Kidney epithelial cell (primary cell): ENCODE results near the gene SCO2. TPM values are rescaled to one million over a fixed set of nuclear protein-coding genes. Genes with fewer than 3 reads are reported as not detected.
"Not testable (repeated sequence)": the region's sequence is repeated elsewhere in the genome, so short reads cannot be mapped to it uniquely, and the experiment has no call there.

ENCODE experiments used
- DNase-seq: peaks from one replicate; pipeline ENCODE4 v3.0.0-alpha.2; 2010; ENCODE audit warnings: low read depth
- H3K27me3 ChIP-seq: 2 replicates; pipeline ENCODE4 v1.6.0; 2011; ENCODE audit warnings: low read length; ENCODE audit not compliant: control insufficient read depth, insufficient read depth
- H3K36me3 ChIP-seq: 2 replicates; pipeline ENCODE4 v1.5.1; 2011; ENCODE audit warnings: low read length; ENCODE audit not compliant: control insufficient read depth, insufficient read depth
- H3K4me3 ChIP-seq: 2 replicates; pipeline ENCODE4 v1.5.1; 2011; ENCODE audit warnings: low read depth, mild to moderate bottlenecking, control low read depth, low read length
- CTCF ChIP-seq: IDR thresholded peaks from 2 replicates; pipeline ENCODE4 v1.5.1; 2011; ENCODE audit warnings: mild to moderate bottlenecking, moderate library complexity, low read length, control low read depth, inconsistent platforms; ENCODE audit not compliant: insufficient read depth, poor library complexity, severe bottlenecking
- total RNA-seq: library from RNA; depleted of rRNA; stranded (reverse); fragments of >200 nt; gene quantifications from 2 replicates; pipeline ENCODE4 v1.2.3, GENCODE V29; 2015

Gene SCO2
- total RNA-seq, 1 donor from 2014 or later, result 5.7 TPM

DNA sequence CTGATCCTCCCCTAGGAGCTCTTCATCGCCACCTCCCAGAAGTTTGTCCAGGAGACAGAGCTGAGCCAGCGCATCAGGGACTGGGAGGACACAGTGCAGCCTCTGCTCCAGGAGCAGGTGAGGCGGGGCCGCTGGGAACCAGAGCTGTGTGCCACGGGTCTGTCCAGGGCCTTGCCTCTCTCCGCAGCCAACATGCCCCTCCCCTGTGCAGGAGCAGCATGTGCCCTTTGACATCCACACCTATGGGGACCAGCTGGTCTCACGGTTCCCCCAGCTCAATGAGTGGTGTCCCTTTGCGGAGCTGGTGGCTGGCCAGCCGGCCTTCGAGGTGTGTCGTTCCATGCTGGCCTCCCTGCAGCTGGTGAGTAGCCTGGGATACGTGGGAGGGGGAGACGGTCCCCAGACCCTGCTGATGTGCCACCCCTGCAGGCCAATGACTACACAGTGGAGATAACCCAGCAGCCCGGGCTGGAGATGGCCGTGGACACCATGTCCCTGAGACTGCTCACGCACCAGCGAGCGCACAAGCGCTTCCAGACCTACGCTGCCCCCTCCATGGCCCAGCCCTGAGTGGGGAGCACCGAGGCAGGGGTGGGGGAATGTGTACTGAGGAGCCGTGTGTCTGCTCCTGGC is 2.5 kb downstream of the SCO2 start:
- Histone ChIP-seq H3K4me3 (no peak overlapping the region), H3K27me3 (no peaks in the 10 kb centered on the region), H3K36me3 (peaks cover 4% of the 10 kb centered on the region)
- TF ChIP-seq CTCF, result no peak
- DNase-seq, result no peak

- peaks cover 4% of the 10 kb centered on the region for H3K36me3 ChIP-seq
- H3K4me3 ChIP-seq, result no peak overlapping the region
- TF ChIP-seq CTCF, result no peak
- no peak for DNase-seq
- no peaks in the 10 kb centered on the region for H3K27me3 ChIP-seq
These were observed 3.1 kb downstream of the SCO2 start for GRCh38 chr22:50522208-50522805.

DNA sequence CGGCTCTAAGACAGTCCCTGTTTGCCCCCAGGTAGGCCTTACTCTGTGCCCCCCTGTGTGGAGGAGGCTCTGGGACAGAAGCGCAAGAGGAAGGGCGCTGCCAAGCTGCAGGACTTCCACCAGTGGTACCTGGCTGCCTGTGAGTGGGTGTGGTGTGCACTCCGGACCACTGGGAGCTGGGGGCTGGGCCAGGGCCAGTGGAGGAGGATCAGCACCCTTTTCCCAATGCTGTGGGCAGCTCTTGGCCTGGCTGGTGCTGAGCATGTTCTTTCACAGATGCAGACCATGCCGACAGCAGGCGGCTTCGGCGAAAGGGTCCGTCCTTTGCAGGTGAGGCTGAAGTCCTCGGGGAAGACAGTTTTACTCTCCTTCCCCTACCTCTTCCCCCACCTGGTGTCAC is 3.7 kb downstream of the SCO2 start:
- TF ChIP-seq CTCF, result no peak
- Histone ChIP-seq H3K4me3 (no peak overlapping the region), H3K36me3 (peaks cover 4% of the 10 kb centered on the region), H3K27me3 (no peaks in the 10 kb centered on the region)
- no peak for DNase-seq

GRCh38 chr22:50520826-50521453 is 4.5 kb downstream of the SCO2 start:
- H3K27me3 ChIP-seq, result no peaks in the 10 kb centered on the region
- H3K4me3 ChIP-seq, result no peak overlapping the region
- H3K36me3 ChIP-seq, result peaks cover 4% of the 10 kb centered on the region
- no peak for TF ChIP-seq CTCF
- no peak for DNase-seq

DNA sequence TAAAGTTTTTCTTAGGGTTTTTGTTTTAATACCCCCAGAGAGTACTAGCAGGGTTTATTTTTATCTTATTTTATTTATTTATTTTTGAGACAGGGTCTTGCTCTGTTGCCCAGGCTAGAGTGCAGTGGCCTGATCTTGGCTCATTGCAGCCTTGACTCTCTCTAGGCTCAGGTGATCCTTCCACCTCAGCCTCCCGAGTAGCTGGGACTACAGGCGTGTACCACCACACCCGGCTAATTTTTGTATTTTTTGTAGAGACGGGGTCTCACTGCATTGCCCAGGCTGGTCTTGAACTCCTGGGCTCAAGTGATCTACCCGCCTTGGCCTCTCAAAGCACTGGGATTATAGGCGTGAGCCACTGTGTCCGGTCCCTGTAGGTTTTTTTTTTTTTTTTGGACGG is 5.2 kb downstream of the SCO2 start:
- not testable (repeated sequence) for DNase-seq, H3K27me3 ChIP-seq, H3K4me3 ChIP-seq, H3K36me3 ChIP-seq

GRCh38 chr22:50519151-50519550 is 6.2 kb downstream of the SCO2 start:
- Histone ChIP-seq H3K4me3 (no peak overlapping the region), H3K27me3 (no peaks in the 10 kb centered on the region), H3K36me3 (peaks cover 4% of the 10 kb centered on the region)
- no peak for TF ChIP-seq CTCF
- DNase-seq, result no peak
